ENCODE results near the gene GPR35. TPM values are rescaled to one million over a fixed set of nuclear protein-coding genes. Genes with fewer than 3 reads are reported as not detected.

The GPR35 gene
- total RNA-seq, 1 donor from 2014 or later: 0.77 TPM

DNA sequence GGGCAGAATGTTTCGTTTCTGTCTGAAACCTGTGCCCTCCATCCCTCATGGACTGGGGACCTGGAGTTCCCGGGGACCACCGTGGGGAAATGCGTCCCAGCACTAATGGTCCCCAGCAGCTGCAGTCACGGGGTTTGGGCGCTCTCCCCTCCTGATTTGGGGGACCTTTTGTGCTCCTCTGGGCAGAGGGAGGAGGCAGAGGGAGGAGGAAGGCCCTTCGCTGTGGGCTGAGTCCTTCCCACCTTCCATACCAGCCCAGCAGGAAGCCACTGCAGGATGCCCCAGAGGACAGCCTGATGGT lies 3.2 kb downstream of the GPR35 start:
- peaks cover 4% of the 10 kb centered on the region for H3K27me3 Mint-ChIP-seq (ENCODE audit: unreplicated experiment)
- no peak overlapping the region for H3K27ac Mint-ChIP-seq (ENCODE audit: unreplicated experiment)
- no peak overlapping the region for H3K4me3 Mint-ChIP-seq (ENCODE audit: unreplicated experiment)
- TF ChIP-seq CTCF (IDR thresholded peaks at IDR 0.05; ENCODE audit: unreplicated experiment): no peak
- DNase-seq (ENCODE audit: low spot score): no peak
- peaks cover 5% of the 10 kb centered on the region for H3K36me3 Mint-ChIP-seq (ENCODE audit: low read depth, unreplicated experiment)
- H3K4me1 Mint-ChIP-seq (ENCODE audit: unreplicated experiment): no peaks in the 10 kb centered on the region
- peaks cover 11% of the 10 kb centered on the region for H3K9me3 Mint-ChIP-seq (ENCODE audit: unreplicated experiment)

GRCh38 chr2:240628808-240629618 lies 3.7 kb downstream of the GPR35 start:
- Mint-ChIP-seq H3K9me3 (ENCODE audit: unreplicated experiment) (peaks cover 12% of the 10 kb centered on the region), H3K36me3 (ENCODE audit: low read depth, unreplicated experiment) (peaks cover 7% of the 10 kb centered on the region), H3K27ac (ENCODE audit: unreplicated experiment) (no peak overlapping the region), H3K4me3 (ENCODE audit: unreplicated experiment) (no peak overlapping the region), H3K4me1 (ENCODE audit: unreplicated experiment) (no peaks in the 10 kb centered on the region), H3K27me3 (ENCODE audit: unreplicated experiment) (peaks cover 5% of the 10 kb centered on the region)
- DNase-seq (ENCODE audit: low spot score): no peak
- no peak for TF ChIP-seq CTCF (IDR thresholded peaks at IDR 0.05; ENCODE audit: unreplicated experiment)

DNA sequence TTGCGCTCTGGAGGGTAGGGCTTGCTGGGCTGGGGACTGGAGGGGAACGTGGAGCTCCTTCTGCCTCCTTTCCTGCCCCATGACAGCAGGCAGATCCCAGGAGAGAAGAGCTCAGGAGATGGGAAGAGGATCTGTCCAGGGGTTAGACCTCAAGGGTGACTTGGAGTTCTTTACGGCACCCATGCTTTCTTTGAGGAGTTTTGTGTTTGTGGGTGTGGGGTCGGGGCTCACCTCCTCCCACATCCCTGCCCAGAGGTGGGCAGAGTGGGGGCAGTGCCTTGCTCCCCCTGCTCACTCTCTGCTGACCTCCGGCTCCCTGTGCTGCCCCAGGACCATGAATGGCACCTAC lies 4.3 kb downstream of the GPR35 start:
- peaks cover 12% of the 10 kb centered on the region for H3K9me3 Mint-ChIP-seq (ENCODE audit: unreplicated experiment)
- DNase-seq (ENCODE audit: low spot score): no peak
- no peak overlapping the region for H3K27ac Mint-ChIP-seq (ENCODE audit: unreplicated experiment)
- peaks cover 7% of the 10 kb centered on the region for H3K27me3 Mint-ChIP-seq (ENCODE audit: unreplicated experiment)
- TF ChIP-seq CTCF (IDR thresholded peaks at IDR 0.05; ENCODE audit: unreplicated experiment): no peak
- H3K4me1 Mint-ChIP-seq (ENCODE audit: unreplicated experiment): no peaks in the 10 kb centered on the region
- H3K36me3 Mint-ChIP-seq (ENCODE audit: low read depth, unreplicated experiment): peaks cover 7% of the 10 kb centered on the region
- no peak overlapping the region for H3K4me3 Mint-ChIP-seq (ENCODE audit: unreplicated experiment)

GRCh38 chr2:240629968-240630770 lies 4.9 kb downstream of the GPR35 start:
- Mint-ChIP-seq H3K4me1 (ENCODE audit: unreplicated experiment) (no peaks in the 10 kb centered on the region), H3K36me3 (ENCODE audit: low read depth, unreplicated experiment) (peaks cover 7% of the 10 kb centered on the region), H3K27ac (ENCODE audit: unreplicated experiment) (no peak overlapping the region), H3K4me3 (ENCODE audit: unreplicated experiment) (no peak overlapping the region), H3K9me3 (ENCODE audit: unreplicated experiment) (peaks cover 12% of the 10 kb centered on the region), H3K27me3 (ENCODE audit: unreplicated experiment) (peaks cover 9% of the 10 kb centered on the region)
- TF ChIP-seq CTCF (IDR thresholded peaks at IDR 0.05; ENCODE audit: unreplicated experiment): no peak
- no peak for DNase-seq (ENCODE audit: low spot score)
